HG02970 (cell line): ENCODE measurements around the gene SLC4A5.
"Not testable (repeated sequence)": the region's sequence is repeated elsewhere in the genome, so short reads cannot be mapped to it uniquely, and the experiment has no call there.

Source experiments
- ATAC-seq: cut with Tn5 transposase; IDR thresholded peaks from one replicate; pipeline ENCODE4 v1.9.1; 2021; ENCODE audit warnings: mild to moderate bottlenecking, moderate library complexity, moderate number of reproducible peaks; ENCODE audit not compliant: unreplicated experiment, low FRiP score

Gene SLC4A5

DNA sequence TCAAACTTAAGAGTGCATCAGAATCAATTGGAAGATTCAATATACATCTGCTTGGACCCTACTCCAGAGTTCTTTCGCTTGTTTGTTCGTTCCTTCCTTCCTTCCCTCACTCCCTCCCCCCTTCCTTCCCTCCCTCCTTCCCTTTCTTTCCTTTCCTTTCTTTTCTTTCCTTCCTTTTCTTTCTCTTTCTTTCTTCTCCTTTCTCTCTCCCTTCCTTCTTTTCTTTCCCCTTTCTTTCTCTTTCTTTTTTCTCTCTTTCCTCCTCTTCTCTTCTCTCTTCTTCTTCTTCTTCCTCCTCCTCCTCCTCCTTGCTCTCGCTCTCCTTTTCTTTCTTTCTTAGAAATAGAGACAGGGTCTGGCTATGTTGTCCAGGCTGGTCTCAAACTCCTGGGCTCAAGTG, 98.9 kb downstream of the SLC4A5 start:
- no peak for ATAC-seq

DNA sequence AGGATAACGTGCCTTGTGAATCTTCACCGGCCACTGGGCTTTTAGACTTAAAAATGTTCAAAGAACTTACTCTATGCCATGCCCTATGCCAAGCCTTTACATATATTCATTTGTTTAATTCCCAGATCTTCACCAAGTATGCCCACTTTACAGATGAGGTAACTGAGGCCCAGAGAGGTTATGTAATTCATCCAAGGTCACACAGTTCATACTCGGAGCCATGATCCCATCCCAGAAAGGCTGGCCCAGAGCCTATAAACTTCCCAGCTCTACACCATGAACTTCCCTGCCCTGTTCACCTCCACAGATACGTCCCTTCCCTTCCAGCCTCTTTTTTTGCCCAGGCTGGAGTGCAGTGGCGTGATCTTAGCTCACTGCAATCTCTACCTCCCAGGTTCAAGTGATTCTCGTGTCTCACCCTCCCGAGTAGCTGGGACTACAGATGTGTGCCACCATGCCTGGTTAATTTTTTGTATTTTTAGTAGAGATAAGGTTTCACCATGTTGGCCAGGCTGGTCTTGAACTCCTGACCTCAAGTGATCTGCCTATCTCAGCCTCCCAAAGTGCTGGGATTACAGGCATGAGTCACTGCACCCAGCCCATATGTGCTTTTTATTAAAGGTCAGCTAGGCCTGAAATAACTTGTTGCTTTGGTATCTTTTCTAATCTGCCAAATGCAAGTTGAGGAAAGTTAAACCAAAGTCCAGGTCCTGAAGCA, 100.7 kb downstream of the SLC4A5 start:
- ATAC-seq, result no peak

DNA sequence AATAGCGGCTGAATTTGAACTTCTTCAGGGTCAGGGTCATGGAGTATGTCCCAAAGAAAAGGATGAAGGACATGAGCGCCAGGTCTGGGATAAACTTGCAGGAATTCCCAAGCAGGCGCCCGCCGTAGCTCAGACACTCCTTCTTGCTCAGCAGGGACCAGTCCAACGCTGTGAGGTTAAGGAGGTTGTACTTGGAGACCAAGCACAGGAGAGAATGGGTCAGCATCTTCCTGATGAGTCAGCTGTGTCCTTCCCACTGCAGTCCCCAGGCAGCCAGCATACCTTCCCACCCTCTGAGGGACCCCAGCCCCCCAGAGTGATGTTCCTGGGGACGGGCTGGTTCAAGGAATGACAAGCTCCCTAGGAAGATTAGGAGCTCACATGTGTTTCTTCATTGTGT, 103.9 kb downstream of the SLC4A5 start:
- ATAC-seq, result no peak

DNA sequence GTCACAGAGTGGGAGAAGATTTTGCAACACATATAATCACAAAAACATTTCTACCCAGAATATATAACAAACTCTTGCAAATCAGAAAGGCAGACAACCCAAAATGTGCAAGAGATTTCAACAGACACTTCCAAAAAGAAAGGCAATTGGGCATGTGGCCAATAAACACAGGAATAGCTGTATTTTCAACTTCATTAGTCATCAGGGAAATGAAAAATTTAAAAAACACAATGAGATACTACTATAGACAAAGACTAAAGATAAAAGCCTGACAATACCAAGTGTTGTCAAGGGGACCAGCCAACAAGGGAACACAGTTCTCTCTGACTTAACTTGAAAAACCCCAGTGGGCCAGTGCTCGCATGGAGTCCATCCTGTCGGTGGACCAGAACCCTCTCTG, 104.3 kb downstream of the SLC4A5 start:
- no peak for ATAC-seq

DNA sequence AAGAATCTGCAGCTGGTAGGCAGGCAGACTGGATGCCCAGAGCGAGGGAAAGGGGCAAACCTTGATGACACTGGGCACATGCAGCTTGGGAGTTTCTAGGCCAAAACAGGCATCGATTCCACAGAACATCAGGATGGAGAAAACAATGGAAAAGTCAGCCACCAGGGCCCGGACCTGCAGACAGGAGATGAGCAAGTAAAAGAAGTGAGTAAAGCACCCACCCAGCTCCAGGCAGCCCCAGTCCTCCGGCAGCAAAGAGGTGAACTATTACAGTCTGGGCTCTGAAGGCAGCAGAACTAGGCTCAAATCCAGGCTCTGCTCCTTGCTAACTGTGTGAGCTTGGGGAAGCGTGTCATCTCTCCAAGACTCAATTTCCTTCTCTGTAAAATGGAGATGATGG, 108.2 kb downstream of the SLC4A5 start:
- no peak for ATAC-seq

DNA sequence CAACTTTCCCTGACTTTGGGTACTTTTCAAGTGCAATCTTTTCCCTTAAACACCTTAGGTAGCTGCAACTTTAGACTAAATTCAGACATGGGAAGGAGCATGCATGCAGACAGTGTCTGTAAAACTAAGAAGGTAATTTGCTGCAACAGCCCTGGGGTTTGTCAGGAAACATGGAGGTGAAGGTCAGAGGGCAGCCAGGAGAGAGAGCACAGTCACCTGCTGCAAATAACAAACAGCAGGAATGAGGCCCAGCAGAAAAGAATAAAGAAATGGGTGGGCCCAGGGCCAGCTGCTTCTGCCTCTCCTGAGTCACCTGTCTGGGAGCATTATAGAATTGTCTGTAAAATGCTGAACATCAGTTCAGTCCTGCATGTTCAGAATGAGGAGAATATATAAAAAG, 109.6 kb downstream of the SLC4A5 start:
- ATAC-seq, result no peak

DNA sequence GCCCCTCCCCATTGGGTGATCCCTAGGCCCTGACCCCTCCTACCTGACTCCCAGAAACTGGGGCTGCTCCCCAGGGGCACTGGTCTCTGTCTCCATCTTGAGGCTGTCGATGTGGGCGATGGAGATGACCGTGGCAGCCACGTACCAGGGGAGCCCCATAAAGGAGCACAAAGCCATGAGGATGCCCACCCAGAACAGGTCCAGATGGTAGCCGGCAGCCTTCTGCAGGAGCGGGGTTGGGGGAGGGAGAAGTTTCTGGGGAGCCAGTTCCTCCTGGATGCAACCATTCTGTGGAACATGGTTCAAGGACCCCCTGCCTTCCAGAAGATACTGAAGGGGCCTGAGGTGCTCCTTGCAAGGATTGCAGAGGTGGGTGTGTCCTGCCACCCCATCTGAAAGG, 110.8 kb downstream of the SLC4A5 start:
- no peak for ATAC-seq

DNA sequence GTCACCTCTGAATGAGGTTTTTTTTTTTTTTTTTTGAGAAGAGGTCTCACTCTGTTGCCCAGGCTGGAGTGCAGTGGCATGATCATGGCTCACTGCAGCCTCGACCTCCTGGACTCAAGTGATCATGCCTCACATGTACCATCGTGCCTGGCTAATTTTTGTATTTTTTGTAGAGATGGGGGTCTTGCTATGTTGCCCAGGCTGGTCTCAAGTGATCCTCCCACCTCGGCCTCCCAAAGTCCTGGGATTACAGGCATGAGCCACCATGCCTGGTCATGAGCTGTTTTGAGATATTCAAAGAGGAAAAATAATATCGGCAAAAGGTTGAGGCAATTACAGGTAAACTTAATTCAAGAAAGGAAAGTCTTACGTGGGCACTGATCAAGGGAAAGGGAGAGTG, 113.4 kb downstream of the SLC4A5 start:
- ATAC-seq, result not testable (repeated sequence)

DNA sequence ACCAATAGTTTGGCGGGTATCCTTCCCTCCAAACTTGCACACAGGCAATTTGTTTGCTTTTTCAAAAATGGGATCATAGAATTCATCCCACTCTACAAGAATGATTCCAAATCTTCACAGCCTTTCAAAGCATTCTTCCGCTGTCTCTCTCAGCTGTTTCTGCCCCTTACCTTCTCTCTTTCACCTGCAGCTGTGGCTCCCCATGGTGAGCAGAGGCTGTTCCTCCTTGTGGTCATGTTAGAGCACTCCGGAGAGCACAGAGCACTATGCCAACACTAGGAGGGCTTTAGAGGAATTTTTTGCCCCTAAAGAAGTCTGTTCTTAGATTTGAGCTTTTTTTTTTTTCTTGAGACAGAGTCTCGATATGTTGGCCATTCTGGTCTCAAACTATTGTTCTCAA, 114.4 kb downstream of the SLC4A5 start:
- ATAC-seq, result no peak

DNA sequence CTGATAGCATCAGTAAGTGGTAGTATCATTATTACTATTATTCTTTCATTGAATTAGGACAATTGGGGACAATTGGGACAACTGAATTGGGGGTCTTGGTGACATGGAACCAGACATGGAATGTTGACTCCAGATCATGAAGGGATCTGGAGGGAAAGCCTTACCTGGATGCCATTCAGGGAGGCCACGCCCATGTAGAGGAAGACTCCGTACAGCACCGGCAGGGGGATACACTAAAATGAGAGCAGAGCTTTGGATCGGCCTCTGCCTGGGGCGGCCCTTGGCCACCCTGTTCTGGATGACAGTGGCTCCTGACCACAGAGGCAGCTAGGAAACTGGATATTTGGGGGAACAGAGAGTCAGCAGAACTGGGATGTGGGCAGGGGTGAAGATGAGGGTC, 115.6 kb downstream of the SLC4A5 start:
- ATAC-seq, result no peak

DNA sequence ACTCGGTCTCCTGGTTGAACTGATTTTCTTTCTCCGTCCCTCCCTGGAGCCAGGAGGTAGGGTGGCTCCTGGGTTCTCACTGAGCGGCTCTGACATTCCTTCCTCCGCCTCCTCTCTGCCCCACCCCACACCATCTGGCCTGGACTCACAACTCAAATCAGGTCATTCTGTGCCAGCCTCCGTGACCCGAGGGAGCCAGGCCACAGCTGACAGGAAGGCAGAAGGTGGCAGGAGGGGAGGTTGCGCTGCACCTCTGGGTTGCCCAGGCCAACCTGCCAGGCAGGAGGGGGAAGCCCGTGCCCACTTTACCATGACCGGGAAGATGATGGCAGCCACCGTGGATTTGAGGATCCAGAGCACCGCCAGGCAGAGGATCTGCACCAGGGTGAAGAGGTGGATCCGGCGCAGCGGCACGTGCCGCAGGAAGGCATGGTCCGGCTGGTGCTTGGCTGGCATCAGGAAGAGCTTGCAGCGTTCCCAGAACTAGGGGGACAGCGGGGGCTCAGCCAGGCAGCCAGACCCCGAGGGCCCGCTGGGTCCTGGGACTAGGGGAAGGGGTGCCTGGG, 116.5 kb downstream of the SLC4A5 start:
- no peak for ATAC-seq

DNA sequence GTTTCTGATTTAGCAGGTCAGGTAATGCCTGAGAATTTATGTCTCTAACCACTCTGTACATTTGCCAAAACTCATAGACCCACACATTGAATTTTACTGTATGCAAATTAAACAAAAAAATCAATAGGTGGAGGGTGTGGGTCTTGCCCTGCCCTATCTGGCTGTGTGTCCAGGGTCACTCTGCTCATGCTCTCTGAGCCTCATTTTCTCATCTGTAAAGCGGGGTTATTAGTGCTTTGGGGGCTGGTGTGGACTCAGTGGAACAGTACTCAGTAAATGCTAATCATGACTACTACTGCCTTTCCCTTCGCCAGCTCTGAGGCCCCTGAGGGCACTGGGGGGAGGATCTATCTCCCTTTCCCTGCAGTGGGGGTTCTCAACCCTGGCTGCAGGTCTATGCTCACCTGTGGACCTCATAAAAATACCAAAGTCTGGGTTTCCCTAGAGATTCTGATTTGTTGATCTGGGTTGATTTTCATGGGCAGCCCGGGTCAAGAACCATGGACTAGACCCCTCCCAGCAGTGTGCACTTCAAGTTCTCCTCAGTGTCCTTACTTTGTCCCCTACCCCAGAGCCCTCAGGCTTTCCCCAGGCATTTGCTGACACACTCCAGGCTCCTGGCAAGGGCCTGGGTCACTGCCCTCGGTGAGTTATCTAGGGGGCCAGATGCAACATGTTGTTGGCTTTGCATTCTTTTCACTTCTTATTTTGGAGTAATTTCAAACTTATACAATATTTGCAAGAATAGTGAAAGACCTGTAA, 117.3 kb downstream of the SLC4A5 start:
- ATAC-seq, result no peak

DNA sequence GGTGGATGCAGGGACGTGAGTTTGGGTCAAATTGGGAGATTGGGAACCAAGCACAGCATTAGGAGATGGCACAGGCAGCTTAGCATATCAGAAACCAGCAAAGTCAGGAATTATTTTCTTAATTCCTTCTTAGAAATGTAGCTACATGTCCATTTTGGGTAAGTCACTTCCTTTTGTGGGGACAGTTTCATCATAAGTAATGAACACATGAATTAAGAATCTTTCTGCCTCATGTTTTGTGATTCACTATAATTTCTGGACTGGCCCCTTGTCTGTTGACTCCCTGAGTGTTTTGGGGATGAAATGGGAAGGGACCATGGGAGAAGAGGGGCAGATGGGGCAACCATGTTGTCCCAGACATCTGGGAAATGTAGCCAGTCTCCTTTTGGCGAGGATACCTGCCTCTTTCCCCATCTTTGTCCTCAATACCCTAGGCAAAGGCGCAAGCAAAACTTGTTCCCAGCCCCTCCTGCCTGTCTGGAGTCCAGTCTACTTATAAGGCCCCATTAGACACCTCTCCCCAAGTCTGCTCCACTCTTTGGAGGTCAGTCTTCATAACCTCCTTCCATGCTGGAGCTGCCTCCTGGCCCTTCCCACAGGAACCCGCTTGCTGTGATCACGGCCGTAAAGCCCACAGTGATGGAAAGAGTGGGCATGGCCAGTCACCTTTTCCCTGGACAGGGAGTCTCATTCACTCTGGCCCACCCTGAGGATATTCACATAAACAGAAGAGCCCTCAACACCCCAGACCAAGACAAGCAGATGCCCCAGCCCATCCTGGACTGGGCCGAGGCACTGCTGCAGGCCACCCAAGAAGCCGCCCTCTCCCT, 119.1 kb downstream of the SLC4A5 start:
- no peak for ATAC-seq

DNA sequence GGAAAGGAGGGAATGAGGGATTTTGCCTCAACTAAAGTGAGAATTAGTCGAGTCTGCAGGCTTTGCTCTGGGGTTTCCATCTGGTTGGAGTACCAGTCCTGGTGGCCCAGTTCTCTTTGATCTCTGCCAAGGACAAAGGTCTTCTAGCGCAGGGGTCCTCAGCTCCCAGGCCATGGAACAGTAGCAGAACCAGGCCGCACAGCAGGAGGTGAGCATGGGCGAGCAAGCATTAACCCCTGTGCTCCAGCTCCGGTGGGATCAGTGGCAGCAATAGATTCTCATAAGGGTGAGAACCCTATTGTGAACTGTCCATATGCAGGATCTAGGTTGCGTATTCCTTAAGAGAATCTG, 120.9 kb downstream of the SLC4A5 start:
- no peak for ATAC-seq

DNA sequence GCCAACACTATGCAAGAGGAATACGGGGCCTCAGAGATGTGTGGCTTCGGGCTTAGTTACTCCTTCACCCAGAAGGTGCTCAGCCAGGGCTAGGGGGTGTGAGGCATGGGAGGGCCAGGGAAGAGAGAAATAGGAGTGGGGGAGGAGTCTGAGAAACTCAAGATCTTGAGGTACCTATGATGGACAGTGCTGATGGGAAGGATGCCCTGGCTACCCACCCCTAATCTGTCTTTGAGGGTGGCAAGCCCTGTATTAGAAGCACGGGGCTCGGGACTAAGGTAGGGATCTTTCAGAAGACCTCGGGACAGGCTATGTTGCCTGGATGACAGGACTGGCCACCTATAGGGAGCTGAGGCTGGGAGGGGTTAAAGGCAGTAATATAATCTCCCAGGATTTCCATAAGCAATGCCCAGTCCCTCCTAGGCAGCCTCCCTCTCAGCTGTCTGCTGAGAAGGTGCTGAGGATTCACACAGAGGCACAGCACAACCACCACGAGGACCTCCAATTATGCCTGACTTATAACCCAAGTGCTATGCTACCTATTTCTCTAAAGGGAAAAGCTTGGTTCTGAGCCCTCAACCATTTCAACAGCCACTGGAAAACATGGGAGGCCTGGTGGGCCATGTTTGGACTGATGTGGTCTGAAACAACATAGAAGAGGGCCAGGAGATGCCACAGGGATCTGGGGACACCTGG, 121.5 kb downstream of the SLC4A5 start:
- no peak for ATAC-seq

DNA sequence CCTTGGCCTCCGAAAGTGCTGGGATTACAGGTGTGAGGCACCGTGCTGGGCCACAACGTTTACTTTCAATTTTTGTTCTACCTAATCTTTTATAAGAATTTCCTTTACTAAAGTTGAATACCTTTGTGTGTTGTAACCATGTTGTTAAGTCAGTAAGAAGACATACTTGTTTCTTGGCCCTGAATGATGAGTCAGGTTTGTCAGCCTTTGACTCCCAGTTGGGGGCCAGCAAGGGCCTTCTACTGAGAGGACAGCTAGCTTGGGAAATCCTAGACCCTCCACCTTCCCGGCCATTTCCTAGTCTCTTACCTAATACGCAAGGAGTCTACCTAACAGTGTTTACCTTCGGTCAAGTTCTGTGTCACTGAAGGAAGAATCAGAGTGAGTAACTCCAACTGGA, 122.1 kb downstream of the SLC4A5 start:
- ATAC-seq, result no peak

DNA sequence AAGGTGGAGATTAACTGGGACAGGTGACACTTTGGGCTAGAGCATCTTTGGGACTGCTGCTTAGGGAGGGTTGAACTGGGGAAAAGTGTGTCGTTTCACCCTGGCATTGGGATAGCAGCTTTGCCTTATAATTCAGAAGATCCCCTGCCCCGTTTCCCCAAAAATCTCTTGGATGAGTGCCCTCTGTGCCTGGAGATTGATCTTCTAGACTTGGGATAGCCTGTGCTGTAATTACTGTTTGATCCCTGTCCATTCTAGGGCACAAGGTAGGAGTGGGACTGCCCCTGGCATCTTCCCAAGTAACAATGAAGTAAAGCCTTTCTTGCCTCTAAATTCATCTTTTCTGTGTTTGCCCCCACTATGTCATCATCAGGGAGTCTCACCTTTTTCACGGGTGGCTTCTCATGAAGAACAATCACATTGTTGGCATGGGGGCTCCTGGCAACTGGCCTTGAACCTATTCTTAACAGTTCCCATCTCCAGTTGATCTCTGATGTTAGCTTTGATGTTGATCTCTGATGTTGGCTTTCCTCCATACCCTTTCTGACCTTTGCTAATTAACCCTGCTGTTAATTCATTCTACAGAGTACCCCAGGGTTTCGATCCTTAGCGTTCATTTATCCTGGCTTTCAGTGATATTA, 123.2 kb downstream of the SLC4A5 start:
- no peak for ATAC-seq

DNA sequence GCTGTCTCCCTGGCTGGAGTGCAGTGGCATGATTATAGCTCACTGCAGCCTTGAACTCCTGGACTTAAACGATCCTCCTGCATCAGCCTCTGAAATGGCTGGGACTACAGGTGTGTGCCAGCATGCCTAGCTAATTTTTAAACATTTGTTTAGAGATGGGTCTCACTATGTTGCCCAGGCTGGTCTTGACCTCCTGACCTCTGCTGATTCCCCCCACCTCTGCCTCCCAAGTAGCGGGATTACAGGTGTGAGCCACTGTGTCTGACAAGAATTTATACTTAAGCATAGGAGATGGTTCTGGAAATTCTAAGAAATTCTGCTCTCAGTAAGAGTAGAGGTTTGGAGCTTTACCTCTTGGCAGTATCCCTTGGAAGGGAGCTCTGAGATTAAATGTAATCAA, 126.6 kb downstream of the SLC4A5 start:
- no peak for ATAC-seq

DNA sequence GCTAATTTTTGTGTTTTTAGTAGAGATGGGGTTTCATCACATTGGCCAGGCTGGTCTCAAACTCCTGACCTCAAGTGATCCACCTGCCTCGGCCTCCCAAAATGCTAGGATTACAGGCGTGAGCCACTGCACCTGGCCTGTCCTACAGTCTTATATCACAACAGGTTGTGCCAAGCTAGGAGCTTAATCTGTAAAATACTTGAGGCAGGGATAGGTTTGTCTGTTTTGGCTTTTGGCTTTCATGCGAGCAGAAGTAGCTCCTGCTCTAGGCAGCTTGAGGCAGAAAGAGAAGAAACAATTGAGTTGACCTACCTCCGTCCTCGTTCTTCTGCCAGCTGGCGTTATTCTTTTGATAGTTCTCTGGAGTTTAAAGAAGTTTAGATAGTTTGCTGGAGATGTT, 127.4 kb downstream of the SLC4A5 start:
- ATAC-seq, result not testable (repeated sequence)
